ENCODE data around the gene NPTX1.

Gene NPTX1

GRCh38 chr17:80432961-80433550 lies 43.4 kb downstream of the NPTX1 start:
- H3K4me3 ChIP-seq = no peak overlapping the region
- no peak overlapping the region for H3K27ac ChIP-seq

GRCh38 chr17:80432350-80432955 lies 44.0 kb downstream of the NPTX1 start:
- H3K4me3 ChIP-seq = no peak overlapping the region
- H3K27ac ChIP-seq = no peak overlapping the region

GRCh38 chr17:80431246-80432195 lies 44.9 kb downstream of the NPTX1 start:
- Histone ChIP-seq H3K4me3 (no peak overlapping the region), H3K27ac (no peak overlapping the region)

GRCh38 chr17:80430446-80431245 lies 45.8 kb downstream of the NPTX1 start:
- H3K4me3 ChIP-seq = no peak overlapping the region
- H3K27ac ChIP-seq = no peak overlapping the region

GRCh38 chr17:80429356-80430275 lies 46.8 kb downstream of the NPTX1 start:
- Histone ChIP-seq H3K4me3 (no peak overlapping the region), H3K27ac (no peak overlapping the region)

GRCh38 chr17:80428796-80429195 lies 47.6 kb downstream of the NPTX1 start:
- no peak overlapping the region for H3K4me3 ChIP-seq
- H3K27ac ChIP-seq = no peak overlapping the region

GRCh38 chr17:80428363-80428762 lies 48.0 kb downstream of the NPTX1 start:
- Histone ChIP-seq H3K4me3 (no peak overlapping the region), H3K27ac (no peak overlapping the region)

- no peak overlapping the region for H3K4me3 ChIP-seq
- H3K27ac ChIP-seq = no peak overlapping the region
These were observed 48.8 kb downstream of the NPTX1 start for GRCh38 chr17:80427366-80428282.

- H3K4me3 ChIP-seq = no peak overlapping the region
- no peak overlapping the region for H3K27ac ChIP-seq
These were observed 49.6 kb downstream of the NPTX1 start for GRCh38 chr17:80426671-80427326.

- no peak overlapping the region for H3K27ac ChIP-seq
- no peak overlapping the region for H3K4me3 ChIP-seq
These were observed 50.5 kb downstream of the NPTX1 start for GRCh38 chr17:80425835-80426426.

- H3K4me3 ChIP-seq = no peak overlapping the region
- H3K27ac ChIP-seq = no peak overlapping the region
These were observed 51.3 kb downstream of the NPTX1 start for GRCh38 chr17:80424878-80425765.

- no peak overlapping the region for H3K4me3 ChIP-seq
- no peak overlapping the region for H3K27ac ChIP-seq
These were observed 52.1 kb downstream of the NPTX1 start for GRCh38 chr17:80424261-80424660.

- Histone ChIP-seq H3K4me3 (no peak overlapping the region), H3K27ac (no peak overlapping the region)
These were observed 52.7 kb downstream of the NPTX1 start for GRCh38 chr17:80423536-80424225.

- Histone ChIP-seq H3K4me3 (no peak overlapping the region), H3K27ac (no peak overlapping the region)
These were observed 53.4 kb downstream of the NPTX1 start for GRCh38 chr17:80422981-80423380.

- no peak overlapping the region for H3K27ac ChIP-seq
These were observed 54.1 kb downstream of the NPTX1 start for GRCh38 chr17:80422276-80422675.

More at GRCh38 chr17:80422276-80422675, 54.1 kb downstream of the NPTX1 start:
- no peak overlapping the region for H3K4me3 ChIP-seq

Measured in skin epidermis (tissue), 12 donors.